GM18858 (cell line): ENCODE measurements around the gene MLLT3.
A peak's percentile ranks its signal among the peaks of the same experiment; 100 is the strongest.

ENCODE experiments used
- ATAC-seq: cut with Tn5 transposase; IDR thresholded peaks from one replicate; pipeline ENCODE4 v1.9.1; 2021; ENCODE audit not compliant: unreplicated experiment

Gene MLLT3

GRCh38 chr9:20436476-20437195 is 185.7 kb downstream of the MLLT3 start:
- no peak for ATAC-seq

GRCh38 chr9:20428976-20429375 is 193.3 kb downstream of the MLLT3 start:
- ATAC-seq: no peak

GRCh38 chr9:20427359-20427758 is 194.9 kb downstream of the MLLT3 start:
- ATAC-seq: no peak

- peak; percentile 81 for ATAC-seq
Measured at GRCh38 chr9:20426019-20426418, 196.3 kb downstream of the MLLT3 start.

- no peak for ATAC-seq
Measured at GRCh38 chr9:20419533-20419932, 202.8 kb downstream of the MLLT3 start.

GRCh38 chr9:20418485-20418884 is 203.8 kb downstream of the MLLT3 start:
- ATAC-seq: no peak

- no peak for ATAC-seq
Measured at GRCh38 chr9:20417373-20418080, 204.8 kb downstream of the MLLT3 start.

- ATAC-seq: no peak
Measured at GRCh38 chr9:20414150-20414549, 208.1 kb downstream of the MLLT3 start.

GRCh38 chr9:20409321-20410092 is 212.8 kb downstream of the MLLT3 start:
- ATAC-seq: no peak

- no peak for ATAC-seq
Measured at GRCh38 chr9:20408513-20408912, 213.8 kb downstream of the MLLT3 start.

- ATAC-seq: no peak
Measured at GRCh38 chr9:20407013-20407412, 215.3 kb downstream of the MLLT3 start.

GRCh38 chr9:20406344-20406743 is 216.0 kb downstream of the MLLT3 start:
- no peak for ATAC-seq

- ATAC-seq: no peak
Measured at GRCh38 chr9:20405616-20406015, 216.7 kb downstream of the MLLT3 start.

- ATAC-seq: no peak
Measured at GRCh38 chr9:20405078-20405477, 217.2 kb downstream of the MLLT3 start.

GRCh38 chr9:20404192-20404813 is 218.0 kb downstream of the MLLT3 start:
- no peak for ATAC-seq

GRCh38 chr9:20403346-20403745 is 219.0 kb downstream of the MLLT3 start:
- no peak for ATAC-seq

- no peak for ATAC-seq
Measured at GRCh38 chr9:20402273-20402875, 219.9 kb downstream of the MLLT3 start.

- ATAC-seq: no peak
Measured at GRCh38 chr9:20398536-20399338, 223.6 kb downstream of the MLLT3 start.

GRCh38 chr9:20397348-20397747 is 225.0 kb downstream of the MLLT3 start:
- peak; percentile 44 for ATAC-seq

- ATAC-seq: no peak
Measured at GRCh38 chr9:20396509-20396908, 225.8 kb downstream of the MLLT3 start.
